Pancreas (tissue), 10 donors: Measurements from ENCODE around the gene CDC37. TPM values are rescaled to one million over a fixed set of nuclear protein-coding genes. Genes with fewer than 3 reads are reported as not detected.

ENCODE experiments used
- ATAC-seq, 4 donors: fragments of 200-7000 bp; cut with Tn5 transposase; one replicate each; pipeline versions ENCODE4 v1.8.0 to v1.9.1; 2020; ENCODE audit warnings: mild to moderate bottlenecking in 4 of 4, moderate library complexity in 4 of 4
- DNase-seq, 6 donors: peaks; one replicate each; pipeline ENCODE4 v3.0.0-alpha.2; 2020
- FAIRE-seq: peaks from 2 replicates; lab custom pipeline; 2012; peaks lifted over from hg19 to GRCh38; lab: Jason Lieb, UNC
- H3K27ac ChIP-seq, 4 donors: fragments of 200-600 bp; sonication (generic); 1 replicate in 3 of 4; 2 replicates in 1 of 4; pipeline versions ENCODE4 v1.5.0 to v1.8.0; 2020
- H3K27me3 ChIP-seq, 4 donors: fragments of 200-600 bp; one replicate each; pipeline ENCODE4 v1.8.0; 2021
- H3K36me3 ChIP-seq, 3 donors: fragments of 200-600 bp; sonication (generic) in 1 of 3; one replicate each; pipeline versions ENCODE4 v1.5.0 to v1.8.0; 2020 to 2021
- H3K4me1 ChIP-seq, 3 donors: fragments of 200-600 bp; one replicate each; pipeline ENCODE4 v1.8.0; 2021
- H3K4me3 ChIP-seq, 4 donors: fragments of 200-600 bp; sonication (generic) in 2 of 4; one replicate each; pipeline versions ENCODE4 v1.5.0 to v1.8.0; 2020 to 2021
- H3K9me3 ChIP-seq, 4 donors: fragments of 200-600 bp; one replicate each; pipeline ENCODE4 v1.8.0; 2021
- CTCF ChIP-seq, 4 donors: fragments of 200-600 bp; sonication (generic) in 3 of 4; IDR thresholded peaks; one replicate each; pipeline versions ENCODE4 v1.5.0 to v1.8.0; 2021; ENCODE audit warnings: antibody characterized with exemption in 4 of 4
- WGBS, 2 donors: extraction: QIAGEN DNeasy Blood & Tissue Kit; methylation state at CpG; one replicate each; pipeline ENCODE4 v1.1.7; 2013; 5-methylcytosine and 5-hydroxymethylcytosine counted together
- intact Hi-C, 3 donors: fragments of 100-400 bp; cut with DNase I; formaldehyde crosslinking; loops; one replicate each; pipeline versions ENCODE4 v1.11.1 to v1.14.2; 2022
- polyA plus RNA-seq, 2 donors: library from polyadenylated mRNA; stranded (reverse); fragments of 200-250 nt; gene quantifications; one replicate each; pipeline ENCODE4 v1.2.3, GENCODE V29; 2013
- total RNA-seq, 6 donors: library from RNA; stranded (reverse); fragmentation: NEBNext Ultra II Directional in 4 of 6; extraction: Animal tissue kit (Norgen Biotek cat#: 25700) in 4 of 6; gene quantifications; one replicate each; pipeline versions ENCODE4 v1.2.1 to v1.2.4, GENCODE V29; 2021 to 2023
- donor health status: healthy with polysubstance abuse.
- donor health status: DM: no; HTN: no; CAD: no; lungs with moderate emphysema.
- donor health status: DM: no; HTN: no; CAD: no.
- donor health status: control.
- donor health status: control.
- donor health status: Bipolar disorder and iron deficiency.
- donor health status: DM: yes; HTN: yes; CAD: no.
- donor health status: DM: no; HTN: no; CAD: no.
- donor health status: DM: no; HTN: no; CAD: no.
- donor health status: DM: yes; HTN: yes; CAD: no.

CDC37 gene
- total and polyA plus RNA-seq, 8 donors = 41.3 to 266 (median 55.2) TPM

GRCh38 chr19:10442698-10443097 is 39.4 kb upstream of the CDC37 start:
- Histone ChIP-seq H3K27ac (no peak overlapping the region), H3K9me3 (no peaks in the 10 kb centered on the region), H3K27me3 (no peaks in the 10 kb centered on the region), H3K4me3 (no peak overlapping the region), H3K4me1 (no peaks in the 10 kb centered on the region), H3K36me3 (peaks cover 0 to under 1% (median 0%) of the 10 kb centered on the region in 3 donors)
- no peak for TF ChIP-seq CTCF (IDR thresholded peaks at IDR 0.05)
- peak; percentile 9 for FAIRE-seq
- 96 to 98% methylated on average over 3 of the region's 3 CpGs for WGBS, 2 donors
- intact Hi-C loops = no loop called here
- no peak for DNase-seq
- no peak for ATAC-seq

GRCh38 chr19:10439588-10439987 is 36.2 kb upstream of the CDC37 start:
- Histone ChIP-seq H3K36me3 (no peaks in the 10 kb centered on the region), H3K4me3 (no peak overlapping the region), H3K27ac (no peak overlapping the region), H3K9me3 (no peaks in the 10 kb centered on the region), H3K4me1 (no peaks in the 10 kb centered on the region), H3K27me3 (no peaks in the 10 kb centered on the region)
- intact Hi-C loops = no loop called here
- FAIRE-seq (no peak), ATAC-seq (no peak), DNase-seq (no peak)
- no peak for TF ChIP-seq CTCF (IDR thresholded peaks at IDR 0.05)
- WGBS, 2 donors = 84 to 93% methylated on average over 5 of the region's 5 CpGs

- Histone ChIP-seq H3K4me1 (peaks cover 0 to 15% (median 4%) of the 10 kb centered on the region in 3 donors), H3K27ac (peak overlapping the region in 3 of 4 donors; percentile 61 to 75 (median 75)), H3K36me3 (no peaks in the 10 kb centered on the region), H3K27me3 (no peaks in the 10 kb centered on the region), H3K9me3 (no peaks in the 10 kb centered on the region), H3K4me3 (peak overlapping the region in 1 of 4 donors; percentile 55)
- ATAC-seq (peak in 3 of 4 donors; percentile 5 to 11 (median 5)), FAIRE-seq (no peak), DNase-seq (no peak)
- no peak for TF ChIP-seq CTCF (IDR thresholded peaks at IDR 0.05)
- intact Hi-C loops = no loop called here
- WGBS, 2 donors = 43 to 46% methylated on average over 10 of the region's 10 CpGs
Observed at GRCh38 chr19:10433131-10433536, 29.8 kb upstream of the CDC37 start.

GRCh38 chr19:10432736-10433130 is 29.4 kb upstream of the CDC37 start:
- peak in 3 of 6 donors; percentile 50 to 62 (median 59) for DNase-seq
- Histone ChIP-seq H3K4me3 (peak overlapping the region; percentile 38 to 66 (median 54)), H3K27ac (peak overlapping the region; percentile 47 to 75 (median 68)), H3K27me3 (no peaks in the 10 kb centered on the region), H3K36me3 (no peaks in the 10 kb centered on the region), H3K4me1 (peaks cover 0 to 15% (median 4%) of the 10 kb centered on the region in 3 donors), H3K9me3 (no peaks in the 10 kb centered on the region)
- no peak for TF ChIP-seq CTCF (IDR thresholded peaks at IDR 0.05)
- no peak for FAIRE-seq
- intact Hi-C loops = no loop called here
- 19 to 27% methylated on average over 2 of the region's 2 CpGs for WGBS, 2 donors
- peak; percentile 7 to 51 (median 38) for ATAC-seq

- intact Hi-C loops = no loop called here
- DNase-seq (peak; percentile 60 to 86 (median 78)), ATAC-seq (peak; percentile 73 to 81 (median 80)), FAIRE-seq (no peak)
- Histone ChIP-seq H3K27ac (peak overlapping the region; percentile 47 to 75 (median 68)), H3K4me3 (peak overlapping the region; percentile 38 to 66 (median 54)), H3K36me3 (no peaks in the 10 kb centered on the region), H3K27me3 (no peaks in the 10 kb centered on the region), H3K4me1 (peaks cover 0 to 15% (median 4%) of the 10 kb centered on the region in 3 donors), H3K9me3 (no peaks in the 10 kb centered on the region)
- WGBS, 2 donors = 1 to 2% methylated on average over 40 to 64 of the region's 64 CpGs
- no peak for TF ChIP-seq CTCF (IDR thresholded peaks at IDR 0.05)
Observed at GRCh38 chr19:10431943-10432735, 28.8 kb upstream of the CDC37 start.
